ENCODE measurements around the gene IQCM.

IQCM gene

GRCh38 chr4:149555146-149555545 lies 260.5 kb downstream of the IQCM start:
- no peak overlapping the region for H3K4me3 ChIP-seq (ENCODE audit: low read depth, low read length)
- TF ChIP-seq CTCF (IDR thresholded peaks at IDR 0.05; ENCODE audit: low read depth, low read length), result no peak

- no peak overlapping the region for H3K4me3 ChIP-seq (ENCODE audit: low read depth, low read length)
- TF ChIP-seq CTCF (IDR thresholded peaks at IDR 0.05; ENCODE audit: low read depth, low read length), result no peak
Observed at GRCh38 chr4:149553959-149554520, 261.6 kb downstream of the IQCM start.

GRCh38 chr4:149552601-149553000 lies 263.0 kb downstream of the IQCM start:
- no peak for TF ChIP-seq CTCF (IDR thresholded peaks at IDR 0.05; ENCODE audit: low read depth, low read length)
- H3K4me3 ChIP-seq (ENCODE audit: low read depth, low read length), result no peak overlapping the region

GRCh38 chr4:149549911-149550310 lies 265.7 kb downstream of the IQCM start:
- TF ChIP-seq CTCF (IDR thresholded peaks at IDR 0.05; ENCODE audit: low read depth, low read length), result no peak
- H3K4me3 ChIP-seq (ENCODE audit: low read depth, low read length), result no peak overlapping the region

GRCh38 chr4:149534779-149535178 lies 280.9 kb downstream of the IQCM start:
- TF ChIP-seq CTCF (IDR thresholded peaks at IDR 0.05; ENCODE audit: low read depth, low read length), result no peak
- no peak overlapping the region for H3K4me3 ChIP-seq (ENCODE audit: low read depth, low read length)

GRCh38 chr4:149531861-149532260 lies 283.8 kb downstream of the IQCM start:
- no peak for TF ChIP-seq CTCF (IDR thresholded peaks at IDR 0.05; ENCODE audit: low read depth, low read length)

GRCh38 chr4:149523039-149523438 lies 292.6 kb downstream of the IQCM start:
- no peak overlapping the region for H3K4me3 ChIP-seq (ENCODE audit: low read depth, low read length)
- TF ChIP-seq CTCF (IDR thresholded peaks at IDR 0.05; ENCODE audit: low read depth, low read length), result no peak

More at GRCh38 chr4:149531861-149532260, 283.8 kb downstream of the IQCM start:
- H3K4me3 ChIP-seq (ENCODE audit: low read depth, low read length), result no peak overlapping the region

Measured in WI38 (cell line).